B cell (primary cell): Measurements from ENCODE around the gene PIK3CB. TPM values are rescaled to one million over a fixed set of nuclear protein-coding genes. Genes with fewer than 3 reads are reported as not detected.

Experiments used
- ATAC-seq: fragments of 200-7000 bp; cut with Tn5 transposase; one replicate; pipeline ENCODE4 v1.10.0; 2021; ENCODE audit warnings: low read depth, mild to moderate bottlenecking, moderate number of reproducible peaks, moderate library complexity
- CTCF ChIA-PET: fragments of 350-600 bp; sonication (Branson Sonifier 250); formaldehyde crosslinking; loops from one replicate; lab custom pipeline; 2021; ENCODE audit warnings: antibody characterized with exemption, inconsistent platforms; lab: Charles Lee
- POLR2A ChIA-PET: fragments of 350-600 bp; sonication (Branson Sonifier 250); formaldehyde crosslinking; loops from one replicate; lab custom pipeline; 2021; ENCODE audit warnings: antibody characterized with exemption; lab: Charles Lee
- DNase-seq: peaks from one replicate; pipeline ENCODE4 v3.0.0; 2013
- H2AFZ ChIP-seq: 2 replicates; pipeline ENCODE4 v1.6.1; 2012; ENCODE audit warnings: mild to moderate bottlenecking, low read depth, low read length; ENCODE audit not compliant: insufficient read depth, poor library complexity, severe bottlenecking
- H3K27ac ChIP-seq, 2 donors: 1 replicate in 1 of 2; 2 replicates in 1 of 2; pipeline ENCODE4 v1.5.1; 2012 to 2013; ENCODE audit warnings: low read length in 2 of 2, mild to moderate bottlenecking in 2 of 2, moderate library complexity in 1 of 2
- H3K27me3 ChIP-seq, 4 experiments: fragments of 200-600 bp in 1 of 4; sonication (generic) in 1 of 4; replicated peaks in 1 of 4; 1 replicate in 2 of 4; 2 replicates in 2 of 4; pipeline versions ENCODE4 v1.6.1 to v1.7.0; 2013 to 2016; ENCODE audit warnings: low read length in 3 of 4, mild to moderate bottlenecking in 2 of 4, mixed read lengths in 1 of 4, moderate library complexity in 1 of 4; ENCODE audit not compliant: insufficient read depth in 4 of 4, control insufficient read depth in 3 of 4; ENCODE audit errors: control extremely low read depth in 1 of 4
- H3K36me3 ChIP-seq, 2 experiments: replicated peaks in 1 of 2; 1 replicate in 1 of 2; 2 replicates in 1 of 2; pipeline versions ENCODE4 v1.6.1 to v1.7.1; 2013; ENCODE audit warnings: low read length in 1 of 2; ENCODE audit not compliant: insufficient read depth in 2 of 2, control insufficient read depth in 1 of 2; ENCODE audit errors: control extremely low read depth in 1 of 2, extremely low read depth in 1 of 2
- H3K4me1 ChIP-seq, 2 donors: fragments of 200-600 bp in 1 of 2; sonication (generic) in 1 of 2; 1 replicate in 1 of 2; 2 replicates in 1 of 2; pipeline versions ENCODE4 v1.5.1 to v1.6.1; 2013 to 2017; ENCODE audit warnings: low read length in 2 of 2; ENCODE audit not compliant: control insufficient read depth in 2 of 2, insufficient read depth in 2 of 2
- H3K4me2 ChIP-seq: replicated peaks from 2 replicates; pipeline ENCODE3; 2012; ENCODE audit warnings: mild to moderate bottlenecking, low read depth, low read length; ENCODE audit not compliant: poor library complexity, severe bottlenecking
- H3K4me3 ChIP-seq, 5 experiments: fragments of 200-600 bp in 1 of 5; sonication (generic) in 1 of 5; 1 replicate in 3 of 5; 2 replicates in 2 of 5; pipeline versions ENCODE4 v1.5.1 to v1.7.0; 2011 to 2016; ENCODE audit warnings: low read length in 4 of 5, mild to moderate bottlenecking in 4 of 5, low read depth in 2 of 5, control low read depth in 1 of 5, moderate library complexity in 1 of 5; ENCODE audit not compliant: insufficient read depth in 1 of 5; ENCODE audit errors: control extremely low read depth in 1 of 5, extremely low read depth in 1 of 5
- H3K79me2 ChIP-seq: fragments of 200-600 bp; sonication (generic); one replicate; pipeline ENCODE4 v1.6.0; 2016; ENCODE audit warnings: low read length; ENCODE audit not compliant: control insufficient read depth, insufficient read depth
- H3K9ac ChIP-seq: fragments of 200-600 bp; sonication (generic); 2 replicates; pipeline ENCODE4 v1.6.1; 2017; ENCODE audit warnings: mild to moderate bottlenecking, low read length, moderate library complexity
- H3K9me3 ChIP-seq, 3 donors: one replicate each; pipeline versions ENCODE4 v1.6.1 to v1.7.1; 2013; ENCODE audit warnings: low read length in 2 of 3; ENCODE audit not compliant: control insufficient read depth in 2 of 3, insufficient read depth in 1 of 3; ENCODE audit errors: control extremely low read depth in 1 of 3
- H4K20me1 ChIP-seq: 2 replicates; pipeline ENCODE4 v1.6.0; 2012; ENCODE audit warnings: mild to moderate bottlenecking, low read length; ENCODE audit not compliant: insufficient read depth, control insufficient read depth, poor library complexity, severe bottlenecking
- H3K27ac Mint-ChIP-seq: one replicate; pipeline ENCODE4 v1.8.0; 2021; ENCODE audit warnings: mixed read lengths
- H3K27me3 Mint-ChIP-seq: one replicate; pipeline ENCODE4 v1.8.0; 2021; ENCODE audit warnings: mixed read lengths
- H3K4me1 Mint-ChIP-seq: one replicate; pipeline ENCODE4 v1.8.0; 2021; ENCODE audit warnings: mixed read lengths
- H3K4me3 Mint-ChIP-seq: one replicate; pipeline ENCODE4 v1.8.0; 2021; ENCODE audit warnings: mixed read lengths
- H3K9me3 Mint-ChIP-seq: one replicate; pipeline ENCODE4 v1.8.0; 2022; ENCODE audit warnings: mixed read lengths; ENCODE audit not compliant: insufficient read depth
- CTCF ChIP-seq: fragments of 200-600 bp; IDR thresholded peaks from one replicate; pipeline ENCODE4 v1.8.0; 2022; ENCODE audit warnings: antibody characterized with exemption, mild to moderate bottlenecking
- EZH2 ChIP-seq: IDR thresholded peaks from 2 replicates; pipeline ENCODE4 v1.6.1; 2012; ENCODE audit warnings: borderline replicate concordance, low read depth, mild to moderate bottlenecking, moderate library complexity, low read length; ENCODE audit not compliant: insufficient read depth, poor library complexity, severe bottlenecking
- WGBS: methylation state at CpG from one replicate; pipeline ENCODE4 v1.1.5; 2013; ENCODE audit warnings: missing lambda C conversion rate; ENCODE audit not compliant: insufficient coverage; 5-methylcytosine and 5-hydroxymethylcytosine counted together
- intact Hi-C: fragments of 100-400 bp; cut with micrococcal nuclease; formaldehyde crosslinking; loops from one replicate; pipeline ENCODE4 v1.10.0; 2022
- polyA plus RNA-seq: library from polyadenylated mRNA; depleted of rRNA; stranded (reverse); fragments of >200 nt; gene quantifications from 2 replicates; pipeline ENCODE4 v1.2.3, GENCODE V29; 2012
- total RNA-seq, 2 donors: library from RNA; stranded (reverse); fragments of 120-200 nt in 1 of 2; gene quantifications; 1 replicate in 1 of 2; 2 replicates in 1 of 2; pipeline versions ENCODE4 v1.2.3 to v1.2.4, GENCODE V29; 2013 to 2022

PIK3CB gene
- total and polyA plus RNA-seq, 2 donors (not counting 1 experiment from before 2014, with no cell fraction given), result 3.6 to 29.4 TPM

DNA sequence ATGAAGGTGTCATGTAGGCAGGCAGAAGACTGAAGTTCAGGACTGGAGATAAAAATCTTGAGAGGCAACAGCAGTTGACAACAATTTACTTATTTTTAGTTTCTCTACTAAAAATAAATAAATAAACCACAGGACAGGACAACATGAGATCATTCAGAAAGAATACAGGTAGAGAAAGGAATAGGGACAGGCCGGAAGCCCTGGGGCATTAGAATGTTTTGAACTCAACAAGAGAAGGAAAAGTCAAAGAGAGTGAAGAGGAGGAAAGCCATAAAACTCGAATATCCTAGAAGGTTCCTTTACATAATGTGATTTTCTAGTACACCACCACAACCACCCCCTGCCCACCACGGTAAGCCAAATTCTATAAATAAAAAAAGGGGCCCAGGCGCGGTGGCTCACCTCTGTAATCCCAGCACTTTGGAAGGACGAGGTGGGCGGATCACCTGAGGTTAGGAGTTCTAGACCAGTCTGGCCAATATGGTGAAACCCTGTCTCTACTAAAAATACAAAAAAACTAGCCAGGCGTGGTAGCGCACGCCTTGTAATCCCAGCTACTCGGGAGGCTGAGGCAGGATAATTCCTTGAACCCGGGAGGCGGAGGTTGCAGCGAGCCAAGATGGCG, 4.7 kb downstream of the PIK3CB start:
- H3K4me1 ChIP-seq, result peaks cover 10 to 13% of the 10 kb centered on the region in 2 donors
- Mint-ChIP-seq H3K9me3 (no peaks in the 10 kb centered on the region), H3K4me3 (no peak overlapping the region), H3K4me1 (peaks cover 17% of the 10 kb centered on the region), H3K27ac (no peak overlapping the region), H3K27me3 (no peaks in the 10 kb centered on the region)
- no peak overlapping the region for H3K4me2 ChIP-seq
- H4K20me1 ChIP-seq, result peaks cover 7% of the 10 kb centered on the region
- no peaks in the 10 kb centered on the region for H3K27me3 ChIP-seq
- POLR2A ChIA-PET, result no interaction called here
- H3K9ac ChIP-seq, result no peak overlapping the region
- H2AFZ ChIP-seq, result no peak overlapping the region
- intact Hi-C loops, result loop anchor here (5.0 kb wide), 1 partner anchor 223 kb away; the partner anchor contains the start of gene FAIM
- ATAC-seq (no peak), DNase-seq (no peak)
- CTCF ChIA-PET, result no interaction called here
- 89% methylated on average over 13 of the region's 15 CpGs for WGBS
- H3K4me3 ChIP-seq, result no peak overlapping the region
- no peak for TF ChIP-seq CTCF
- TF ChIP-seq EZH2, result no peak
- peaks cover 51% of the 10 kb centered on the region for H3K79me2 ChIP-seq
- H3K27ac ChIP-seq, result no peak overlapping the region
- no peaks in the 10 kb centered on the region for H3K36me3 ChIP-seq
- peaks cover 0 to 5% (median 0%) of the 10 kb centered on the region in 3 donors for H3K9me3 ChIP-seq

DNA sequence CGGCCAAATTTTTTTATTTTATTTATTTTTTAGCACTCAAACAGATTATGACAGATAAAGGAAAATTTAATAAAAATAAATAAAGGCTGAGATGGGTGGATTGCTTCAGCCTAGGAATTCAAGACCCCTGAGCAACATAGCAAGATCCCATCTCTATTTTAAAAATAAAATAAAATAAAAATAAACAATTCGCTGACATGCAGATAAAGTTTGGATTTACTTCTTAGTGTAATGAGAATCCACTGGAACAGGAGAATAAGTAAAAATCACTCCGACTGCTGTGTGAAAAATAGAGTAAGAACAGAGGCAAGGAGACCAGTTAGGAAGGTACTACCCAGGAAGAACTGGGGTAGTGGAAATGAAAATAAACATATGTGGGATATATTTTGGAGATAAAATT, 5.6 kb downstream of the PIK3CB start:
- DNase-seq (no peak), ATAC-seq (no peak)
- H3K27me3 ChIP-seq, result no peaks in the 10 kb centered on the region
- no peak overlapping the region for H3K27ac ChIP-seq
- H3K36me3 ChIP-seq, result no peaks in the 10 kb centered on the region
- 100% methylated on average over 1 of the region's 3 CpGs for WGBS
- peaks cover 10 to 11% of the 10 kb centered on the region in 2 donors for H3K4me1 ChIP-seq
- ChIA-PET CTCF (no interaction called here), POLR2A (no interaction called here)
- Mint-ChIP-seq H3K27me3 (no peaks in the 10 kb centered on the region), H3K27ac (no peak overlapping the region), H3K4me1 (peaks cover 16% of the 10 kb centered on the region), H3K9me3 (no peaks in the 10 kb centered on the region), H3K4me3 (no peak overlapping the region)
- peaks cover 49% of the 10 kb centered on the region for H3K79me2 ChIP-seq
- intact Hi-C loops, result no loop called here
- H4K20me1 ChIP-seq, result peaks cover 7% of the 10 kb centered on the region
- H3K9me3 ChIP-seq, result peaks cover 0 to 5% (median 0%) of the 10 kb centered on the region in 3 donors
- no peak for TF ChIP-seq EZH2
- TF ChIP-seq CTCF, result no peak
- no peak overlapping the region for H2AFZ ChIP-seq
- H3K4me3 ChIP-seq, result no peak overlapping the region
- H3K4me2 ChIP-seq, result no peak overlapping the region
- no peak overlapping the region for H3K9ac ChIP-seq
